A549 (cell line): ENCODE data around the gene POR. TPM values are rescaled to one million over a fixed set of nuclear protein-coding genes. Genes with fewer than 3 reads are reported as not detected.

Experiments used
- ATAC-seq, 2 experiments: fragments of 200-7000 bp in 1 of 2; fragments of >200 bp in 1 of 2; cut with Nextera tagmentation in 1 of 2; cut with Tn5 transposase in 1 of 2; 3 replicates each; pipeline versions ENCODE4 v1.8.0 to v1.9.1; 2018 to 2020; ENCODE audit warnings: mild to moderate bottlenecking in 1 of 2, moderate library complexity in 1 of 2
- CTCF ChIA-PET: fragments of 300-600 bp; sonication (Branson Sonifier 250); formaldehyde crosslinking; extraction: SDS; loops from one replicate; lab custom pipeline; 2021; ENCODE audit warnings: antibody characterized with exemption, inconsistent platforms; lab: Yijun Ruan, JAX
- POLR2A ChIA-PET: fragments of 350-600 bp; formaldehyde crosslinking; extraction: SDS; loops from one replicate; lab custom pipeline; 2021; ENCODE audit warnings: antibody characterized with exemption, inconsistent platforms; lab: Yijun Ruan, JAX
- DNase-seq, 2 experiments: peaks; one replicate each; pipeline versions ENCODE4 v3.0.0 to v3.0.0-alpha.2; 2011 to 2016; ENCODE audit warnings: low read depth in 1 of 2, low spot score in 1 of 2
- FAIRE-seq: peaks from 2 replicates; lab custom pipeline; 2011; peaks lifted over from hg19 to GRCh38; lab: Jason Lieb, UNC
- H3K27ac ChIP-seq, 2 experiments: fragments of >200 bp; sonication (Bioruptor Twin); formaldehyde crosslinking; 3 replicates each; pipeline ENCODE4 v1.5.1; 2016 to 2017
- H3K4me1 ChIP-seq: fragments of >200 bp; sonication (Bioruptor Twin); formaldehyde crosslinking; 3 replicates; pipeline ENCODE4 v1.6.1; 2016
- H3K4me2 ChIP-seq: fragments of >200 bp; sonication (Bioruptor Twin); formaldehyde crosslinking; 3 replicates; pipeline ENCODE4 v1.6.1; 2016
- H3K4me3 ChIP-seq: fragments of >200 bp; sonication (Bioruptor Twin); formaldehyde crosslinking; 3 replicates; pipeline ENCODE4 v1.5.1; 2016
- H3K9me3 ChIP-seq: fragments of >200 bp; sonication (Bioruptor Twin); formaldehyde crosslinking; 3 replicates; pipeline ENCODE4 v1.6.1; 2016
- BHLHE40 ChIP-seq: IDR thresholded peaks from 2 replicates; pipeline ENCODE4 v1.6.1; 2012; ENCODE audit warnings: low read depth, low read length, inconsistent platforms
- CBX2 ChIP-seq: fragments of 200-600 bp; sonication (generic); IDR thresholded peaks from 2 replicates; pipeline ENCODE4 v1.6.1; 2016; ENCODE audit warnings: low read depth, mild to moderate bottlenecking, borderline replicate concordance
- CBX8 ChIP-seq: fragments of 200-600 bp; sonication (generic); IDR thresholded peaks from 2 replicates; pipeline ENCODE4 v1.6.1; 2016
- CHD2 ChIP-seq: fragments of 150-350 bp; IDR thresholded peaks from 2 replicates; pipeline ENCODE4 v1.6.1; 2014; ENCODE audit warnings: low read length; ENCODE audit not compliant: partially characterized antibody
- CHD4 ChIP-seq: fragments of 200-600 bp; sonication (generic); IDR thresholded peaks from 2 replicates; pipeline ENCODE4 v1.6.1; 2016; ENCODE audit warnings: antibody characterized with exemption, mild to moderate bottlenecking, borderline replicate concordance
- E2F6 ChIP-seq: IDR thresholded peaks from 2 replicates; pipeline ENCODE4 v1.6.1; 2012; ENCODE audit warnings: low read depth, borderline replicate concordance
- EHMT2 ChIP-seq: fragments of 200-600 bp; sonication (generic); IDR thresholded peaks from 2 replicates; pipeline ENCODE4 v1.6.1; 2016; ENCODE audit warnings: antibody characterized with exemption, low read depth, mild to moderate bottlenecking, moderate library complexity
- FOSB ChIP-seq: fragments of 250-450 bp; sonication (Bioruptor Pico); IDR thresholded peaks from 2 replicates; pipeline ENCODE4 v1.5.0; 2020; ENCODE audit warnings: mild to moderate bottlenecking, moderate library complexity
- HES2 ChIP-seq: fragments of >200 bp; sonication (Bioruptor Twin); formaldehyde crosslinking; IDR thresholded peaks from 2 replicates; pipeline ENCODE4 v1.6.1; 2016
- HOXA7 ChIP-seq: fragments of 250-450 bp; sonication (Bioruptor Pico); IDR thresholded peaks from 2 replicates; pipeline ENCODE4 v1.5.0; 2020; ENCODE audit warnings: mild to moderate bottlenecking, moderate library complexity
- HOXB13 ChIP-seq: fragments of 250-450 bp; sonication (Bioruptor Pico); IDR thresholded peaks from 2 replicates; pipeline ENCODE4 v1.5.0; 2020; ENCODE audit warnings: low read depth, mild to moderate bottlenecking, moderate library complexity
- HOXB5 ChIP-seq: fragments of 250-450 bp; sonication (Bioruptor Pico); IDR thresholded peaks from 2 replicates; pipeline ENCODE4 v1.5.0; 2020; ENCODE audit warnings: mild to moderate bottlenecking, moderate library complexity
- JUN ChIP-seq, 2 experiments: fragments of >200 bp; sonication (Bioruptor Twin); formaldehyde crosslinking; IDR thresholded peaks; 2 replicates in 1 of 2; 3 replicates in 1 of 2; pipeline ENCODE4 v1.6.1; 2016 to 2017
- KDM5A ChIP-seq: fragments of 200-600 bp; sonication (generic); IDR thresholded peaks from 2 replicates; pipeline ENCODE4 v1.6.1; 2016; ENCODE audit warnings: antibody characterized with exemption, mild to moderate bottlenecking
- MAX ChIP-seq: IDR thresholded peaks from 2 replicates; pipeline ENCODE4 v1.6.1; 2012
- MAZ ChIP-seq: fragments of 150-350 bp; IDR thresholded peaks from 2 replicates; pipeline ENCODE4 v1.6.1; 2014; ENCODE audit warnings: antibody characterized with exemption, low read depth, low read length, borderline replicate concordance
- NFE2L2 ChIP-seq: fragments of 150-350 bp; conservative IDR thresholded peaks from 2 replicates; pipeline ENCODE4 v1.6.1; 2014; ENCODE audit warnings: low read length
- NPAS2 ChIP-seq: fragments of 250-450 bp; sonication (Bioruptor Pico); IDR thresholded peaks from 2 replicates; pipeline ENCODE4 v1.8.0; 2022; ENCODE audit warnings: mild to moderate bottlenecking, moderate library complexity, borderline replicate concordance
- RAD21 ChIP-seq, 2 experiments: fragments of >200 bp in 1 of 2; sonication (Bioruptor Twin) in 1 of 2; formaldehyde crosslinking in 1 of 2; IDR thresholded peaks in 1 of 2; conservative IDR thresholded peaks in 1 of 2; 2 replicates in 1 of 2; 3 replicates in 1 of 2; pipeline ENCODE4 v1.6.1; 2012 to 2018; ENCODE audit warnings: inconsistent platforms in 1 of 2
- RARB ChIP-seq: fragments of 250-450 bp; sonication (Bioruptor Pico); IDR thresholded peaks from 2 replicates; pipeline ENCODE4 v1.8.0; 2021; ENCODE audit warnings: mild to moderate bottlenecking, moderate library complexity
- RCOR1 ChIP-seq: fragments of 150-350 bp; IDR thresholded peaks from 2 replicates; pipeline ENCODE4 v1.6.1; 2014; ENCODE audit warnings: antibody characterized with exemption, low read length, low read depth
- RFX5 ChIP-seq: fragments of 450-650 bp; IDR thresholded peaks from 2 replicates; pipeline ENCODE4 v1.7.1; 2014; ENCODE audit warnings: antibody characterized with exemption, mild to moderate bottlenecking, moderate library complexity
- SREBF2 ChIP-seq: fragments of 450-650 bp; IDR thresholded peaks from 2 replicates; pipeline ENCODE4 v1.6.1; 2014; ENCODE audit warnings: mild to moderate bottlenecking, moderate library complexity
- TFCP2L1 ChIP-seq: fragments of 250-450 bp; sonication (Bioruptor Pico); IDR thresholded peaks from 2 replicates; pipeline ENCODE4 v1.5.0; 2021; ENCODE audit warnings: mild to moderate bottlenecking
- USF2 ChIP-seq: fragments of 450-650 bp; IDR thresholded peaks from 2 replicates; pipeline ENCODE4 v1.6.1; 2014; ENCODE audit warnings: antibody characterized with exemption
- ZFP36 ChIP-seq: fragments of 450-650 bp; IDR thresholded peaks from 2 replicates; pipeline ENCODE4 v1.6.1; 2014; ENCODE audit warnings: borderline replicate concordance; ENCODE audit not compliant: partially characterized antibody
- ZSCAN20 ChIP-seq: fragments of 250-450 bp; sonication (Bioruptor Pico); IDR thresholded peaks from 2 replicates; pipeline ENCODE4 v1.8.0; 2022; ENCODE audit warnings: mild to moderate bottlenecking, moderate library complexity
- WGBS: methylation state at CpG from one replicate; pipeline ENCODE4 v1.1.6; 2017; ENCODE audit errors: missing lambda C conversion rate; 5-methylcytosine and 5-hydroxymethylcytosine counted together
- polyA minus RNA-seq: library from RNA; depleted of rRNA, polyadenylated mRNA; stranded (reverse); fragments of >200 nt; gene quantifications from 2 replicates; pipeline ENCODE4 v1.2.3, GENCODE V29; 2011; rRNA and poly(A)+ RNA removed
- polyA plus RNA-seq, 4 experiments: library from polyadenylated mRNA; depleted of rRNA in 3 of 4; stranded (reverse); fragments of >200 nt; fragmentation: RNase III in 1 of 4; extraction: RNeasy Plus Mini Kit Qiagen cat#74134 plus additional on column Dnase treatment in 1 of 4; gene quantifications; 2 replicates in 3 of 4; 3 replicates in 1 of 4; pipeline ENCODE4 v1.2.3, GENCODE V29; 2011 to 2017
- TF ChIP-seq, protein P1 (sequence below): IDR thresholded peaks from 2 replicates; pipeline ENCODE4 v1.6.1; 2012
- TF ChIP-seq, protein P2 (sequence below): fragments of 200-600 bp; sonication (generic); IDR thresholded peaks from 2 replicates; pipeline ENCODE4 v1.6.1; 2016; ENCODE audit warnings: antibody characterized with exemption, mild to moderate bottlenecking, moderate library complexity
- TF ChIP-seq, protein P3 (sequence below): fragments of >200 bp; sonication (Bioruptor Twin); formaldehyde crosslinking; IDR thresholded peaks from 3 replicates; pipeline ENCODE4 v1.5.1; 2016

Gene POR
- polyA plus RNA-seq (2011; rRNA removed) = 69.6 and 71.1 TPM in 2 replicates
- polyA plus RNA-seq (2012; cell fraction: cytosol; rRNA removed) = 93.7 and 128 TPM in 2 replicates
- polyA plus RNA-seq (2012; cell fraction: nucleus; rRNA removed) = 328 and 664 TPM in 2 replicates
- polyA plus RNA-seq (2017; fragmentation: RNase III; extraction: RNeasy Plus Mini Kit Qiagen cat#74134 plus additional on column Dnase treatment) = 81.3 to 109 TPM (median 103 TPM) in 3 replicates
- 88.6 and 115 TPM in 2 replicates for polyA minus RNA-seq

GRCh38 chr7:75914655-75915415 is at the start of gene POR:
TSS of gene POR (plus strand) at chr7:75915155. CDS start at chr7:75954002, 38,847 bp downstream.
- ChIA-PET POLR2A (interaction anchor here (0.7 to 3.0 kb wide), 17 partner anchors 9 to 133 kb away, joined by 3 to 33 read pairs (median 5); partner anchors contain the start of genes MDH2, RHBDD2, STYXL1 and TMEM120A), CTCF (interaction anchor here (0.7 to 1.2 kb wide), 4 partner anchors 46 to 219 kb away, joined by 3 to 4 read pairs (median 3); partner anchors contain the start of gene MDH2)
- Histone ChIP-seq H3K4me3 (peak within 1 kb of the TSS; percentile 81), H3K4me1 (peaks cover 20% of the 10 kb centered on the region), H3K27ac (peak within 1 kb of the TSS; percentile 92 to 94), H3K9me3 (no peaks in the 10 kb centered on the region), H3K4me2 (peak within 1 kb of the TSS; percentile 93)
- peak; percentile 91 to 95 for ATAC-seq
- FAIRE-seq = no peak
- DNase-seq = peak; percentile 86 to 94
- 2% methylated on average over 10 of the region's 82 CpGs for WGBS
- TF ChIP-seq, protein P1, sequence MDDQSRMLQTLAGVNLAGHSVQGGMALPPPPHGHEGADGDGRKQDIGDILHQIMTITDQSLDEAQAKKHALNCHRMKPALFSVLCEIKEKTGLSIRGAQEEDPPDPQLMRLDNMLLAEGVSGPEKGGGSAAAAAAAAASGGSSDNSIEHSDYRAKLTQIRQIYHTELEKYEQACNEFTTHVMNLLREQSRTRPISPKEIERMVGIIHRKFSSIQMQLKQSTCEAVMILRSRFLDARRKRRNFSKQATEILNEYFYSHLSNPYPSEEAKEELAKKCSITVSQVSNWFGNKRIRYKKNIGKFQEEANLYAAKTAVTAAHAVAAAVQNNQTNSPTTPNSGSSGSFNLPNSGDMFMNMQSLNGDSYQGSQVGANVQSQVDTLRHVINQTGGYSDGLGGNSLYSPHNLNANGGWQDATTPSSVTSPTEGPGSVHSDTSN = peak; percentile 68; the same call in 1 of the 2 replicates
- TF ChIP-seq HOXB13 (CRISPR knock-in tag) (no peak), JUN (IDR thresholded peaks at IDR 0.05) (peak; percentile 78 to 99), MAX (peak; percentile 92), CBX2 (no peak), CBX8 (no peak), RCOR1 (no peak), HOXB5 (CRISPR knock-in tag) (peak; percentile 15; the same call in 1 of the 2 replicates), RARB (peak; percentile 67; the same call in 1 of the 2 replicates), SREBF2 (no peak), CHD2 (no peak), TFCP2L1 (CRISPR knock-in tag) (peak; percentile 25; the same call in 1 of the 2 replicates), HOXA7 (CRISPR knock-in tag) (no peak), NPAS2 (CRISPR knock-in tag) (no peak), RFX5 (no peak), HES2 (no peak), USF2 (no peak), KDM5A (no peak), MAZ (peak; percentile 80; the same call in 1 of the 2 replicates), CHD4 (no peak), RAD21 (conservative IDR thresholded peaks at IDR 0.05 in 1 of 2, IDR thresholded peaks at IDR 0.05 in 1 of 2) (peak in 1 of 2 experiments; percentile 44; a peak in 3 of 5 replicates), FOSB (CRISPR knock-in tag) (0 out of 2 replicates have a peak, but pooled peaks have one; percentile 44), E2F6 (no peak; the same call in none of the 2 replicates), EHMT2 (no peak), ZSCAN20 (CRISPR knock-in tag) (no peak), BHLHE40 (peak; percentile 94), ZFP36 (no peak), NFE2L2 (no peak)
- TF ChIP-seq, protein P2, sequence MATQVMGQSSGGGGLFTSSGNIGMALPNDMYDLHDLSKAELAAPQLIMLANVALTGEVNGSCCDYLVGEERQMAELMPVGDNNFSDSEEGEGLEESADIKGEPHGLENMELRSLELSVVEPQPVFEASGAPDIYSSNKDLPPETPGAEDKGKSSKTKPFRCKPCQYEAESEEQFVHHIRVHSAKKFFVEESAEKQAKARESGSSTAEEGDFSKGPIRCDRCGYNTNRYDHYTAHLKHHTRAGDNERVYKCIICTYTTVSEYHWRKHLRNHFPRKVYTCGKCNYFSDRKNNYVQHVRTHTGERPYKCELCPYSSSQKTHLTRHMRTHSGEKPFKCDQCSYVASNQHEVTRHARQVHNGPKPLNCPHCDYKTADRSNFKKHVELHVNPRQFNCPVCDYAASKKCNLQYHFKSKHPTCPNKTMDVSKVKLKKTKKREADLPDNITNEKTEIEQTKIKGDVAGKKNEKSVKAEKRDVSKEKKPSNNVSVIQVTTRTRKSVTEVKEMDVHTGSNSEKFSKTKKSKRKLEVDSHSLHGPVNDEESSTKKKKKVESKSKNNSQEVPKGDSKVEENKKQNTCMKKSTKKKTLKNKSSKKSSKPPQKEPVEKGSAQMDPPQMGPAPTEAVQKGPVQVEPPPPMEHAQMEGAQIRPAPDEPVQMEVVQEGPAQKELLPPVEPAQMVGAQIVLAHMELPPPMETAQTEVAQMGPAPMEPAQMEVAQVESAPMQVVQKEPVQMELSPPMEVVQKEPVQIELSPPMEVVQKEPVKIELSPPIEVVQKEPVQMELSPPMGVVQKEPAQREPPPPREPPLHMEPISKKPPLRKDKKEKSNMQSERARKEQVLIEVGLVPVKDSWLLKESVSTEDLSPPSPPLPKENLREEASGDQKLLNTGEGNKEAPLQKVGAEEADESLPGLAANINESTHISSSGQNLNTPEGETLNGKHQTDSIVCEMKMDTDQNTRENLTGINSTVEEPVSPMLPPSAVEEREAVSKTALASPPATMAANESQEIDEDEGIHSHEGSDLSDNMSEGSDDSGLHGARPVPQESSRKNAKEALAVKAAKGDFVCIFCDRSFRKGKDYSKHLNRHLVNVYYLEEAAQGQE = no peak
- TF ChIP-seq, protein P3, sequence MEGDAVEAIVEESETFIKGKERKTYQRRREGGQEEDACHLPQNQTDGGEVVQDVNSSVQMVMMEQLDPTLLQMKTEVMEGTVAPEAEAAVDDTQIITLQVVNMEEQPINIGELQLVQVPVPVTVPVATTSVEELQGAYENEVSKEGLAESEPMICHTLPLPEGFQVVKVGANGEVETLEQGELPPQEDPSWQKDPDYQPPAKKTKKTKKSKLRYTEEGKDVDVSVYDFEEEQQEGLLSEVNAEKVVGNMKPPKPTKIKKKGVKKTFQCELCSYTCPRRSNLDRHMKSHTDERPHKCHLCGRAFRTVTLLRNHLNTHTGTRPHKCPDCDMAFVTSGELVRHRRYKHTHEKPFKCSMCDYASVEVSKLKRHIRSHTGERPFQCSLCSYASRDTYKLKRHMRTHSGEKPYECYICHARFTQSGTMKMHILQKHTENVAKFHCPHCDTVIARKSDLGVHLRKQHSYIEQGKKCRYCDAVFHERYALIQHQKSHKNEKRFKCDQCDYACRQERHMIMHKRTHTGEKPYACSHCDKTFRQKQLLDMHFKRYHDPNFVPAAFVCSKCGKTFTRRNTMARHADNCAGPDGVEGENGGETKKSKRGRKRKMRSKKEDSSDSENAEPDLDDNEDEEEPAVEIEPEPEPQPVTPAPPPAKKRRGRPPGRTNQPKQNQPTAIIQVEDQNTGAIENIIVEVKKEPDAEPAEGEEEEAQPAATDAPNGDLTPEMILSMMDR = no peak
